H7 (cell line): ENCODE measurements around the gene OR52B2. TPM values are rescaled to one million over a fixed set of nuclear protein-coding genes. Genes with fewer than 3 reads are reported as not detected.

Experiments used
- DNase-seq: peaks from one replicate; pipeline ENCODE4 v3.0.0; 2012
- H3K27me3 ChIP-seq: 2 replicates; pipeline ENCODE4 v1.6.0; 2011; ENCODE audit warnings: mild to moderate bottlenecking, low read length; ENCODE audit not compliant: control insufficient read depth, insufficient read depth
- H3K36me3 ChIP-seq: replicated peaks from 2 replicates; pipeline ENCODE4 v1.5.1; 2011; ENCODE audit warnings: low read length; ENCODE audit not compliant: control insufficient read depth, insufficient read depth
- H3K4me3 ChIP-seq: 2 replicates; pipeline ENCODE4 v1.5.1; 2011; ENCODE audit warnings: low read depth, mild to moderate bottlenecking, control low read depth, low read length, moderate library complexity; ENCODE audit not compliant: insufficient read depth
- total RNA-seq: library from RNA; depleted of rRNA; stranded (reverse); fragments of >200 nt; shearing (Covaris generic); gene quantifications from 2 replicates; pipeline ENCODE4 v1.2.3, GENCODE V29; 2014; rRNA removed

Gene OR52B2
- total RNA-seq, 1 experiment from 2014 or later = not detected

- Histone ChIP-seq H3K27me3 (no peaks in the 10 kb centered on the region), H3K36me3 (no peaks in the 10 kb centered on the region), H3K4me3 (no peak overlapping the region)
- no peak for DNase-seq
Observed at GRCh38 chr11:6124245-6124644, 45.9 kb downstream of the OR52B2 start.

Other genes with a start within 250 kb of the OR52B2 start
- not detected in 2 replicates for gene OR56A3, start 228.1 kb downstream of the OR52B2 start, total RNA-seq
- 0.18 TPM in 1 of 2 replicates, not detected in the other for gene OR56A5, start 201.8 kb downstream of the OR52B2 start, total RNA-seq
- not detected in 2 replicates for gene OR52L1, start 183.3 kb downstream of the OR52B2 start, total RNA-seq
- not detected in 2 replicates for gene OR56A4, start 163.4 kb downstream of the OR52B2 start, total RNA-seq
- gene OR56A1, start 139.6 kb downstream of the OR52B2 start, total RNA-seq = 0.03 and 0.07 TPM in 2 replicates
- not detected in 2 replicates for gene OR56B4, start 62.6 kb downstream of the OR52B2 start, total RNA-seq
- not detected in 2 replicates for gene OR52W1, start 28.9 kb upstream of the OR52B2 start, total RNA-seq
- not detected in 2 replicates for gene C11orf42, start 35.2 kb upstream of the OR52B2 start, total RNA-seq
- 27.9 and 38.3 TPM in 2 replicates for gene FHIP1B, start 64.3 kb upstream of the OR52B2 start, total RNA-seq
- 0.17 and 0.67 TPM in 2 replicates for gene CNGA4, start 68.8 kb upstream of the OR52B2 start, total RNA-seq
- gene CCKBR, start 89.5 kb upstream of the OR52B2 start, total RNA-seq = 12.0 and 29.4 TPM in 2 replicates
- 93.4 and 179 TPM in 2 replicates for gene CAVIN3, start 150.2 kb upstream of the OR52B2 start, total RNA-seq
- gene SMPD1, start 220.1 kb upstream of the OR52B2 start, total RNA-seq = 6.2 and 13.3 TPM in 2 replicates
- 42.5 and 57.2 TPM in 2 replicates for gene APBB1, start 248.8 kb upstream of the OR52B2 start, total RNA-seq